Effector memory CD8-positive, alpha-beta T cell (primary cell): Measurements from ENCODE around the gene PRAC2.

Experiments
- ATAC-seq: fragments of 150-1000 bp; cut with Tn5 transposase; replicated peaks from 2 replicates; pipeline ENCODE4 v1.10.0; 2021; ENCODE audit warnings: mild to moderate bottlenecking, moderate library complexity
- DNase-seq, 3 experiments: peaks; one replicate each; pipeline ENCODE4 v3.0.0; 2021
- H3K27ac Mint-ChIP-seq, 2 donors: one replicate each; pipeline ENCODE4 v1.8.0; 2022; ENCODE audit warnings: mild to moderate bottlenecking in 2 of 2, mixed read lengths in 2 of 2, moderate library complexity in 2 of 2
- H3K27me3 Mint-ChIP-seq, 2 donors: one replicate each; pipeline ENCODE4 v1.8.0; 2022; ENCODE audit warnings: mixed read lengths in 2 of 2
- H3K36me3 Mint-ChIP-seq: one replicate; pipeline ENCODE4 v1.8.0; 2022; ENCODE audit warnings: mild to moderate bottlenecking, moderate library complexity, mixed read lengths; ENCODE audit not compliant: insufficient read depth
- H3K4me1 Mint-ChIP-seq, 2 donors: one replicate each; pipeline ENCODE4 v1.8.0; 2022; ENCODE audit warnings: low read depth in 2 of 2, mixed read lengths in 2 of 2
- H3K4me3 Mint-ChIP-seq, 2 donors: one replicate each; pipeline ENCODE4 v1.8.0; 2022; ENCODE audit warnings: mild to moderate bottlenecking in 2 of 2, mixed read lengths in 2 of 2, moderate library complexity in 2 of 2
- H3K9me3 Mint-ChIP-seq, 2 donors: one replicate each; pipeline ENCODE4 v1.8.0; 2022; ENCODE audit warnings: mixed read lengths in 2 of 2

PRAC2 gene

DNA sequence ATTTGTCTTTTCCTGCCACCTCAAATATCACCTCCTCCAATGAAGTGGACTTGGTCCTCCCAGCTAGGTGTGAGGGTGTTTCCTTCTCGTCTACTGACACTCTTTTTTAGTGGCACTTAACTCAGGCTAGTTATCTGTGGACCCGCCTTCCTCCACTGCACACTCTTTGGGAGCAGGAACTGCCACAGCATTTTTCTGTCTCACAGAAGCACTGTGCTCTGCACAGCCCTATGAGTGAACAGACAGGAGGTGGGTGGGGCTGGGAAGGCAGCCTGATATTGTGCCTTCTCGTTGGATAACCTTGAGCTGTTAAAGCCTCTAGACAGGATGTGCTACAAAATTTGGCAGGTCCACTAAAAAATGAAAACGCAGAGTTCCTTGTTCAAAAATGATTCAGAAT lies 37.4 kb downstream of the PRAC2 start:
- peaks cover 77 to 92% of the 10 kb centered on the region in 2 donors for H3K27me3 Mint-ChIP-seq
- H3K4me1 Mint-ChIP-seq: no peaks in the 10 kb centered on the region
- no peak for ATAC-seq
- no peak overlapping the region for H3K4me3 Mint-ChIP-seq
- DNase-seq: no peak
- H3K27ac Mint-ChIP-seq: no peak overlapping the region
- H3K36me3 Mint-ChIP-seq: peaks cover 2% of the 10 kb centered on the region
- no peaks in the 10 kb centered on the region for H3K9me3 Mint-ChIP-seq

DNA sequence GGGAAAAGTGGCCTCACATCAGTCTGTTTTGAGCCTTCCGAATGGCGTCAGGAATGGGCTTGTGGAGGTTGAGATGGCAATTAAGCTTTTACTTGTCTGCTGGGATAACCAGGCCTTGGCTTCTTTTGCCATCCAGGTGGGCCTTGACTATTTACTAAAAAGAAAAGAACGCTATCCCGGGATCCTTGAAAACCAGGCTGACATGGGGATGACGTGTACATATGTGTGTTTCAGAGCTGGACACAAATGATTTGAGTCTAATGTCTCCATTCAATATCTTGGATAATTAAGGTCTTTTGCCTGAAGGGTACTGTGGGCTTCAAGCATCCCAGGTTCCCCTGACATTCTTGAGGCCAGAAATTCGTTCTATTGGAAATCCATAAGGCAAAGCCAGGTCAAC lies 38.1 kb downstream of the PRAC2 start:
- Mint-ChIP-seq H3K27me3 (peaks cover 70 to 92% of the 10 kb centered on the region in 2 donors), H3K27ac (no peak overlapping the region), H3K36me3 (peaks cover 2% of the 10 kb centered on the region), H3K4me3 (no peak overlapping the region), H3K4me1 (no peaks in the 10 kb centered on the region), H3K9me3 (no peaks in the 10 kb centered on the region)
- no peak for DNase-seq
- no peak for ATAC-seq

DNA sequence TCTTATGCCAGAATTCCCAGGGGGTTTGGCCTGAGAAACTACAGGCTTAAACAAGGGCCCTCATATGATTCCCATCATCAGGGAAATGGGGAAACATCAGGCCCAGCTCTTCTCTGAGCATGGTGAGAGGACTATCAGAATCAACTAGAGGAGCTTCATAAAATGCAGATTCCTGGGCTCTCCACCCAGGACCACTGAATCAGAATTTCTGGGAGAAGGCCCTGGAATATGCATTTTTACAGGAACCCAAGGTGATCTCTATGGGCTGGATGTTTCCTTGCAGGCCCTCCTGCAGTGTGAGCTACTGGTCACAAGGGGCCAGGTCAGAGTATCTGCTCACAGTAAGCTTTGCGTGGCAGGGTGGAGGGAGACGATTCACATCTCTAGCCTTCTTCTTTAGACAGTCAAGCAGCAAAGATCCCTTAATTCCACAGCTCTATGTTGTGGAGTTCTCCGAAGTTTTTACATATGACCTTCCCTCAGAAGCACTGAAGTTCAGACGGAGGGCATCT lies 44.3 kb downstream of the PRAC2 start:
- DNase-seq (no peak), ATAC-seq (no peak)
- Mint-ChIP-seq H3K36me3 (no peaks in the 10 kb centered on the region), H3K27ac (no peak overlapping the region), H3K9me3 (no peaks in the 10 kb centered on the region), H3K4me1 (no peaks in the 10 kb centered on the region), H3K27me3 (peaks cover 59 to 81% of the 10 kb centered on the region in 2 donors), H3K4me3 (no peak overlapping the region)

DNA sequence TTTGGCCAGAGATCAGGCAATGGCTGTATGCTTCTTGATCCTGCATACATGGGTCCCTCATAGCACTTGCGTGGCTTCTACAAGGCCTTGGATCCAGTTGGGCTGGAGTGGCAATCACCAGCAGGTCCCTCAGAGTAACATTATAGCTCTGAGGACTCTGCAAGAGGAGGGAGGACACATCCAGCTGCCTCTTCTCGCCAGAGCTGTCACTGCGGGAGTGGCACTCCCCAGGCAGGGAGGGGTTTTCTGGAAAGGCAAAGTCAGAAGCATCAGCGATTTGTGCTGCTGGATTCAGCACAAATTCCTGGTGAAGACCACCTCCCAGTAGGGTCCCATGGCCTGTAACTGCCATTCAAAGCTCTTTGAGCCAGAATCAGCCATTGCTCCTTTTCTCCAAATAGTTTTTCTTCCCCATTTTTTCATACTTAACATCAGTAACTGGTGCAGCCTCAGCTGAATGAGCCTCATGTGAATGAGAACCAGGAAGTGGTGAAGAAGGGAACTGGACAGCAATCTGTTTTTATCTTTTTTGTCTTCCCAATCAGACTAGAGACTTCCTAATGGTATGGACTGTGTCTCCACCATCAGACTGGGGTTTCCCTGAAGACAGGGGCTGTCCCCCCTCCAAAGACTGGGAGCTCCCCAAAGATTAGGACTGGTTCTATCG lies 46.2 kb downstream of the PRAC2 start:
- Mint-ChIP-seq H3K9me3 (no peaks in the 10 kb centered on the region), H3K36me3 (no peaks in the 10 kb centered on the region), H3K4me3 (no peak overlapping the region), H3K27ac (no peak overlapping the region), H3K27me3 (peaks cover 41 to 80% of the 10 kb centered on the region in 2 donors), H3K4me1 (no peaks in the 10 kb centered on the region)
- no peak for DNase-seq
- no peak for ATAC-seq

DNA sequence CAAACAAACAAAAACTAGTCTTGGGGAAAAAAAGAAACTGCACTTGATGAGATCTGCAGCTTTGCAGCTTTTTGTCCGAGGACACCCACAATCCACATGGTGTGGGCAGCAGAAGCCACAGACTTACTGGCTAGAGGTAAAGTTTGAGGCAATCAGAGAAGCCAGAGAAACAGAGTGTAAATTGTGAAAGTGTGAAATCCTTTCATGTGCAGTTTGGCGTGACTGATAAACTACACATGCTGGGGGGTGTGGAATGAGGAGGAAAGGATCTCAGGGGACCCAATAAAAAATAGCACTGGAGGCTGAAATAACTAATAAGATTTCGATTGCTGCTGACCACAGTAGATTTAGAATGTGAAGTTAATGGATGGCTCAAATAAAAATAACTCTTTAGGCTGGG lies 48.0 kb downstream of the PRAC2 start:
- H3K27me3 Mint-ChIP-seq: peaks cover 45 to 74% of the 10 kb centered on the region in 2 donors

DNA sequence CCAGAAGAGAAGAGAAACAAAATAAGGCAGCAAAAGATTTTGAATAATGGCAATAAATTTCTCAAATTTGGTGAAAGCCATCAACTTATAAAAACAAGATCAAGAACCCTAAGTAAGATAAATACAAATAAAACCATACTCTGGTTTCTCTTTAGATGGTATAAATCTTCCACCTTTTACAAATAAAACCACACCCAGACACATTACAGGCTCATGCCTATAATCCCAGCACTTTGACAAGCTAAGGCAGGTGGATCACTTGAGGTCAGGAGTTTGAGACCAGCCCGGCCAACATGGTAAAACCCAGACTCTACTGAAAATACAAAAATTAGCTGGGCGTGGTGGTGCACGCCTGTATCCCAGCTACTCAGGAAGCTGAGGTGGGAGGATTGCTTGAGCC lies 50.3 kb downstream of the PRAC2 start:
- peaks cover 3% of the 10 kb centered on the region for H3K36me3 Mint-ChIP-seq
- no peak overlapping the region for H3K4me3 Mint-ChIP-seq
- ATAC-seq (no peak), DNase-seq (no peak)
- no peak overlapping the region for H3K27ac Mint-ChIP-seq
- no peaks in the 10 kb centered on the region for H3K4me1 Mint-ChIP-seq
- peaks cover 51 to 67% of the 10 kb centered on the region in 2 donors for H3K27me3 Mint-ChIP-seq
- no peaks in the 10 kb centered on the region for H3K9me3 Mint-ChIP-seq

More for the DNA sequence above, 48.0 kb downstream of the PRAC2 start:
- ATAC-seq (no peak), DNase-seq (no peak)
- no peak overlapping the region for H3K27ac Mint-ChIP-seq
- no peak overlapping the region for H3K4me3 Mint-ChIP-seq
- H3K4me1 Mint-ChIP-seq: no peaks in the 10 kb centered on the region
- no peaks in the 10 kb centered on the region for H3K36me3 Mint-ChIP-seq
- H3K9me3 Mint-ChIP-seq: no peaks in the 10 kb centered on the region
